ENCODE measurements around the gene SPATS2L.

- TF ChIP-seq CTCF (CRISPR knock-in tag; IDR thresholded peaks at IDR 0.05) (no peak), HMGA1 (CRISPR knock-in tag; conservative IDR thresholded peaks at IDR 0.05) (no peak), ZNF749 (CRISPR knock-in tag; IDR thresholded peaks at IDR 0.05; ENCODE audit: borderline replicate concordance) (no peak), NCOA1 (CRISPR knock-in tag; IDR thresholded peaks at IDR 0.05) (no peak), NR1H2 (CRISPR knock-in tag; IDR thresholded peaks at IDR 0.05; ENCODE audit: borderline replicate concordance, low read depth) (no peak), NR2F1 (CRISPR knock-in tag; IDR thresholded peaks at IDR 0.05) (no peak), HDAC1 (CRISPR knock-in tag; IDR thresholded peaks at IDR 0.05) (no peak)
Measured at GRCh38 chr2:200300065-200300464, 6.4 kb upstream of the SPATS2L start.
